ENCODE measurements around the gene PDZK1IP1.
"Not testable (repeated sequence)": the region's sequence is repeated elsewhere in the genome, so short reads cannot be mapped to it uniquely, and the experiment has no call there.

Gene PDZK1IP1

DNA sequence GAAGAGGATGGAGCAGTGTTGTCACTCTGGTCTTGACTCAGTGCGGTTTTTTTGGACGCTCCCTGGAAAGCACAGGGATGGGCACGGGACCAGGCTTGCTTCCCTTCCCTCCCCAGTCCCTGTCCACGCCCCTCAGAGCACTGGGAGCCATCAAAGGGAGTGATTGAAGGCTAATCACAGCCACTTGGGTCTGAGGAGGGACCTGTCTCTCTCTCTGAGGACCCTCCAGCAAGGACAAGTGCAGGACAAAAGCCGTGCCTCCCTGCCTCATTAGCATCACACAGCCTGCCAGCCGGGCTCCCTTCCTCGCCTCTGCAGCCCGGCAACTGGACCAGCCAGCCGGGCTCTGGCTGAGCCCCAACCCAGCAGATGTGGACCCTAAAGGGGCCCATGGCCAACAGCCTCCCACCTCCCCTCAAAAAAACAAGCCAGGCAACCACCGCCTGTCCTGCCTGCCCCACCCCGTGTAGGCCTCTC lies 18.6 kb upstream of the PDZK1IP1 start:
- DNase-seq = no peak
- H3K4me1 ChIP-seq (ENCODE audit: low read length) = no peaks in the 10 kb centered on the region
- no peaks in the 10 kb centered on the region for H3K36me3 ChIP-seq (replicated peaks; ENCODE audit: insufficient read depth, low read length)
- H3K79me2 ChIP-seq (ENCODE audit: low read length) = no peaks in the 10 kb centered on the region
- no peak overlapping the region for H3K27ac ChIP-seq (ENCODE audit: low read length)
- H3K27me3 ChIP-seq (replicated peaks; ENCODE audit: insufficient read depth, low read length) = no peaks in the 10 kb centered on the region
- H3K4me2 ChIP-seq (ENCODE audit: low read depth, low read length) = no peak overlapping the region
- no peak for TF ChIP-seq EZH2phosphoT487 (IDR thresholded peaks at IDR 0.05; ENCODE audit: low read length)
- TF ChIP-seq, protein P1, sequence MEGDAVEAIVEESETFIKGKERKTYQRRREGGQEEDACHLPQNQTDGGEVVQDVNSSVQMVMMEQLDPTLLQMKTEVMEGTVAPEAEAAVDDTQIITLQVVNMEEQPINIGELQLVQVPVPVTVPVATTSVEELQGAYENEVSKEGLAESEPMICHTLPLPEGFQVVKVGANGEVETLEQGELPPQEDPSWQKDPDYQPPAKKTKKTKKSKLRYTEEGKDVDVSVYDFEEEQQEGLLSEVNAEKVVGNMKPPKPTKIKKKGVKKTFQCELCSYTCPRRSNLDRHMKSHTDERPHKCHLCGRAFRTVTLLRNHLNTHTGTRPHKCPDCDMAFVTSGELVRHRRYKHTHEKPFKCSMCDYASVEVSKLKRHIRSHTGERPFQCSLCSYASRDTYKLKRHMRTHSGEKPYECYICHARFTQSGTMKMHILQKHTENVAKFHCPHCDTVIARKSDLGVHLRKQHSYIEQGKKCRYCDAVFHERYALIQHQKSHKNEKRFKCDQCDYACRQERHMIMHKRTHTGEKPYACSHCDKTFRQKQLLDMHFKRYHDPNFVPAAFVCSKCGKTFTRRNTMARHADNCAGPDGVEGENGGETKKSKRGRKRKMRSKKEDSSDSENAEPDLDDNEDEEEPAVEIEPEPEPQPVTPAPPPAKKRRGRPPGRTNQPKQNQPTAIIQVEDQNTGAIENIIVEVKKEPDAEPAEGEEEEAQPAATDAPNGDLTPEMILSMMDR (IDR thresholded peaks at IDR 0.05; ENCODE audit: low read length) = no peak
- TF ChIP-seq EZH2 (optimal IDR thresholded peaks at IDR 0.05; ENCODE audit: low read depth, low read length) = no peak
- H4K20me1 ChIP-seq (ENCODE audit: insufficient read depth, low read length) = no peaks in the 10 kb centered on the region
- H3K9ac ChIP-seq (ENCODE audit: low read length) = no peak overlapping the region
- H3K4me3 ChIP-seq (ENCODE audit: low read length) = no peak overlapping the region
- H2AFZ ChIP-seq (ENCODE audit: low read length) = no peak overlapping the region
- no peaks in the 10 kb centered on the region for H3K9me3 ChIP-seq (replicated peaks; ENCODE audit: insufficient read depth, low read length)
- no peaks in the 10 kb centered on the region for H3K9me2 ChIP-seq (replicated peaks; ENCODE audit: insufficient read depth, low read length)
- no peaks in the 10 kb centered on the region for H3F3A ChIP-seq (ENCODE audit: insufficient read depth, low read length)

DNA sequence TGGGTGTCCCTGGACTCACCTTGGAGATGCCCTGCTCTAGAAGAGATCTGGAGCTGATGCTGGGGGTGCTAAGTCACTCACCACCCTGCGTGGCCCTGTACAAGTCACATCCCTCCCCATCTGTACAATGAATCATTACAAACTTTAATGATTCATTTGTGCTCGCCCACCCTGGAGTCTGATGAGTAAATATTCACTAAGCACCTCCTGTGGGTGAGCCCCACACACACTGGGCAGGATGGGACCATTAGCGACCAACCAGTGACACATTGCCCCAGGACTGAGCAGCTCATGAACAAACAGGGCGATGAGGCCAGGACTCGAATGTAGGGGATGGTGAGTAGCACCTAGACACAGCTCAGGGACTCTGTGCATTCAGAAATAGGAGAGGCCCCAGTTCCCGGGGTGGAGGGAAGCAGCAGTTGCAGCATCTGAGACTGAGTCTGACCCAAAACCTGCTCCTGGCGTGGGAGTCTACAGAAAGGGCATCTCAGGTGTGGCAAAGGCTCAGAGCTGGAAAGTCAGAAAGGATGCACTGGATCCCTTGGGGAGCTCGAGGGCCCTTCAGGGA lies 18.1 kb upstream of the PDZK1IP1 start:
- TF ChIP-seq, protein P1 (IDR thresholded peaks at IDR 0.05; ENCODE audit: low read length) = no peak
- TF ChIP-seq EZH2phosphoT487 (IDR thresholded peaks at IDR 0.05; ENCODE audit: low read length) (no peak), EZH2 (optimal IDR thresholded peaks at IDR 0.05; ENCODE audit: low read depth, low read length) (no peak)
- Histone ChIP-seq H3K9ac (ENCODE audit: low read length) (no peak overlapping the region), H3F3A (ENCODE audit: insufficient read depth, low read length) (no peaks in the 10 kb centered on the region), H2AFZ (ENCODE audit: low read length) (no peak overlapping the region), H3K27ac (ENCODE audit: low read length) (no peak overlapping the region), H3K9me3 (replicated peaks; ENCODE audit: insufficient read depth, low read length) (no peaks in the 10 kb centered on the region), H3K4me2 (ENCODE audit: low read depth, low read length) (no peak overlapping the region), H3K9me2 (replicated peaks; ENCODE audit: insufficient read depth, low read length) (no peaks in the 10 kb centered on the region), H3K79me2 (ENCODE audit: low read length) (no peaks in the 10 kb centered on the region), H3K4me1 (ENCODE audit: low read length) (no peaks in the 10 kb centered on the region), H3K27me3 (replicated peaks; ENCODE audit: insufficient read depth, low read length) (no peaks in the 10 kb centered on the region), H4K20me1 (ENCODE audit: insufficient read depth, low read length) (no peaks in the 10 kb centered on the region), H3K36me3 (replicated peaks; ENCODE audit: insufficient read depth, low read length) (no peaks in the 10 kb centered on the region), H3K4me3 (ENCODE audit: low read length) (no peak overlapping the region)
- no peak for DNase-seq

DNA sequence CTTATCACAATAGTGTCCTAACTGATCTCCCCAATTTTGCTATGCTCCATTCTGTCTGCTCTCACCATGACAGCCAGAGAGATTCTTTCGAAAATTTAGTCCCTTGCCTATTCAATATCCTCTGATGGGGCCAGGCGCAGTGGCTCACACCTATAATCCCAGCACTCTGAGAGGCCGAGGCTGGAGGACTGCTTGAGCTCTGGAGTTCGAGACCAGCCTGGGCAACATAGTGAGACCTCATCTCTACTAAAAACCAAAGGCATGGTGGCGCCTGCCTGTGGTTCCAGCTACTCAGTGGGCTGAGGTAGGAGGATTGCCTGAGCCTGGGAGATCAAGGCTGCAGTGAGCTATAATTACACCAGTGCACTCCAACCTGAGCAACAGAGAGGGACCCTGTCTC lies 16.1 kb upstream of the PDZK1IP1 start:
- no peak for TF ChIP-seq EZH2phosphoT487 (IDR thresholded peaks at IDR 0.05; ENCODE audit: low read length)
- TF ChIP-seq, protein P1 (IDR thresholded peaks at IDR 0.05; ENCODE audit: low read length) = no peak
- TF ChIP-seq EZH2 (optimal IDR thresholded peaks at IDR 0.05; ENCODE audit: low read depth, low read length) = no peak
- Histone ChIP-seq H3K79me2 (ENCODE audit: low read length) (no peaks in the 10 kb centered on the region), H3K4me2 (ENCODE audit: low read depth, low read length) (no peak overlapping the region)

DNA sequence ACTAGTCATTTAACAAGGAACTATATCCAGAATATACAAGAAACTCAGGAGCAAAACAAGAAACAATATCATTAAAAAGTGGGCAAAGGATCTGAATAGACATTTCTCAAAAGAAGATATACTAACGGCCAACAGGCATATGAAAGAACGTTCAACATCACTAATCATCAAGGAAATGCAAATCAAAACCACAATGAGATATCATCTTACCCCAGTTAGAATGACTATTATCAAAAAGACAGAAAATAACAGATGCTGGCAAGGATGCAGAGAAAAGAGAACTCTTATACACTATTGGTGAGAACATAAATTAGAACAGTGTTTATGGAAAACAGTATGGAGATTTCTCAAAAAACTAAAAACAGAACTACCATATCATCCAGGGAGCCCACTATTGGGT lies 13.7 kb upstream of the PDZK1IP1 start:
- H3K27me3 ChIP-seq (replicated peaks; ENCODE audit: insufficient read depth, low read length); H3F3A ChIP-seq (ENCODE audit: insufficient read depth, low read length); H3K36me3 ChIP-seq (replicated peaks; ENCODE audit: insufficient read depth, low read length); H3K4me1 ChIP-seq (ENCODE audit: low read length); DNase-seq; H4K20me1 ChIP-seq (ENCODE audit: insufficient read depth, low read length); H2AFZ ChIP-seq (ENCODE audit: low read length); H3K4me2 ChIP-seq (ENCODE audit: low read depth, low read length); H3K79me2 ChIP-seq (ENCODE audit: low read length); H3K4me3 ChIP-seq (ENCODE audit: low read length); H3K9me2 ChIP-seq (replicated peaks; ENCODE audit: insufficient read depth, low read length); H3K27ac ChIP-seq (ENCODE audit: low read length); H3K9me3 ChIP-seq (replicated peaks; ENCODE audit: insufficient read depth, low read length); H3K9ac ChIP-seq (ENCODE audit: low read length): not testable (repeated sequence)

More for the DNA sequence above, 16.1 kb upstream of the PDZK1IP1 start:
- Histone ChIP-seq H3K4me1 (ENCODE audit: low read length) (no peaks in the 10 kb centered on the region), H2AFZ (ENCODE audit: low read length) (no peak overlapping the region), H3K4me3 (ENCODE audit: low read length) (no peak overlapping the region), H3K9me3 (replicated peaks; ENCODE audit: insufficient read depth, low read length) (no peaks in the 10 kb centered on the region), H3F3A (ENCODE audit: insufficient read depth, low read length) (no peaks in the 10 kb centered on the region), H3K27ac (ENCODE audit: low read length) (no peak overlapping the region), H3K9me2 (replicated peaks; ENCODE audit: insufficient read depth, low read length) (no peaks in the 10 kb centered on the region), H4K20me1 (ENCODE audit: insufficient read depth, low read length) (no peaks in the 10 kb centered on the region), H3K9ac (ENCODE audit: low read length) (no peak overlapping the region), H3K36me3 (replicated peaks; ENCODE audit: insufficient read depth, low read length) (no peaks in the 10 kb centered on the region), H3K27me3 (replicated peaks; ENCODE audit: insufficient read depth, low read length) (no peaks in the 10 kb centered on the region)
- DNase-seq = no peak
